ENCODE data around the gene RTCA. TPM values are rescaled to one million over a fixed set of nuclear protein-coding genes. Genes with fewer than 3 reads are reported as not detected.

The RTCA gene
- total RNA-seq, 1 experiment from 2014 or later, result 33.6 TPM

DNA sequence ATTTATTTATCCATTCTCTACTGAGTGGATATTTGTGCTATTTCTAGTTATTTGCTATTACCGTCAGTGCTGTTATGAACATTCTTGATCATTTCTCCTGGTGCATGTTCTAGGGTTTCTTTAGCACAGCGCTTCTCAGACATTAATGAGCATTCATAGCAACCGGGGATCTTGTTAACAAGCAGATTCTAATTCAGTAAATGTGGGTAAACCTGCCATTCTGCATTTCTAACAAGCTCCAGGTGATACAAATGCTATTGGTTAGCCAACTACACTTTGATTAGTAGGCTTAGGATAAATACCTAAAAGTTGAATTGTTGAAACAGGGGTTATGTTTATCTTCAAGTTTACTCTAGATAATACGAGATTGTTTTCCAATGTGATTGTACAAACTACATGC lies 13.1 kb upstream of the RTCA start:
- Histone ChIP-seq H4K91ac (ENCODE audit: insufficient read length, low read depth, low read length) (no peak overlapping the region), H2AK5ac (ENCODE audit: insufficient read length, low read length) (no peak overlapping the region), H2BK15ac (ENCODE audit: low read depth, low read length) (no peak overlapping the region), H3K23me2 (ENCODE audit: insufficient read length, low read depth, low read length, poor library complexity, severe bottlenecking) (peaks cover 9% of the 10 kb centered on the region), H3K9ac (ENCODE audit: extremely low read depth, insufficient read length, low read length) (no peak overlapping the region), H3K27ac (ENCODE audit: insufficient read length, low read depth, low read length) (no peak overlapping the region), H2BK12ac (ENCODE audit: insufficient read length, low read depth, low read length) (no peak overlapping the region), H3K14ac (ENCODE audit: insufficient read depth, low read length) (no peak overlapping the region), H2AFZ (ENCODE audit: low read length) (no peak overlapping the region), H3K4me1 (ENCODE audit: insufficient read depth, low read length) (no peaks in the 10 kb centered on the region; the same call in 1 of the 2 replicates), H2BK20ac (ENCODE audit: low read depth, low read length, poor library complexity, severe bottlenecking) (no peak overlapping the region), H3K18ac (ENCODE audit: insufficient read length, low read depth, low read length) (no peak overlapping the region), H3K4ac (ENCODE audit: low read depth, low read length) (no peak overlapping the region), H3K23ac (ENCODE audit: insufficient read length, low read depth, low read length) (no peak overlapping the region), H3K27me3 (ENCODE audit: insufficient read depth, low read length) (no peaks in the 10 kb centered on the region), H4K5ac (ENCODE audit: insufficient read length, low read depth, low read length) (no peak overlapping the region), H3K79me1 (ENCODE audit: insufficient read depth, low read depth, low read length, poor library complexity, severe bottlenecking) (peaks cover 4% of the 10 kb centered on the region), H4K20me1 (ENCODE audit: control insufficient read depth, insufficient read depth, insufficient read length) (no peaks in the 10 kb centered on the region), H2BK120ac (ENCODE audit: low read depth, low read length, poor library complexity, severe bottlenecking) (no peak overlapping the region), H3K79me2 (ENCODE audit: insufficient read depth, low read length) (peaks cover 5% of the 10 kb centered on the region; the same call in 1 of the 2 replicates), H3T11ph (ENCODE audit: low read length) (no peak overlapping the region), H2BK5ac (ENCODE audit: insufficient read length, low read length) (no peak overlapping the region), H3K9me3 (ENCODE audit: control insufficient read depth, low read depth, low read length) (no peaks in the 10 kb centered on the region), H3K4me2 (ENCODE audit: insufficient read depth, insufficient read length, low read length) (no peak overlapping the region), H3K56ac (ENCODE audit: insufficient read length, low read depth, low read length) (no peak overlapping the region), H4K8ac (replicated peaks; ENCODE audit: insufficient read length, low read depth, low read length) (no peak overlapping the region)
- no peak for DNase-seq
- H3K4me3 Mint-ChIP-seq, result no peak overlapping the region
- H3K27ac Mint-ChIP-seq, result no peak overlapping the region
- H3K4me1 Mint-ChIP-seq, result peaks cover 4 to 7% of the 10 kb centered on the region in 2 experiments
- H3K36me3 Mint-ChIP-seq (ENCODE audit: insufficient read depth in 1 of 3, low read depth in 3 of 3), result no peaks in the 10 kb centered on the region
- WGBS (ENCODE audit: extremely low coverage, insufficient read length, low lambda C conversion rate), result no CpG with 5 or more reads among the region's 4 CpGs
- TF ChIP-seq, protein P1, sequence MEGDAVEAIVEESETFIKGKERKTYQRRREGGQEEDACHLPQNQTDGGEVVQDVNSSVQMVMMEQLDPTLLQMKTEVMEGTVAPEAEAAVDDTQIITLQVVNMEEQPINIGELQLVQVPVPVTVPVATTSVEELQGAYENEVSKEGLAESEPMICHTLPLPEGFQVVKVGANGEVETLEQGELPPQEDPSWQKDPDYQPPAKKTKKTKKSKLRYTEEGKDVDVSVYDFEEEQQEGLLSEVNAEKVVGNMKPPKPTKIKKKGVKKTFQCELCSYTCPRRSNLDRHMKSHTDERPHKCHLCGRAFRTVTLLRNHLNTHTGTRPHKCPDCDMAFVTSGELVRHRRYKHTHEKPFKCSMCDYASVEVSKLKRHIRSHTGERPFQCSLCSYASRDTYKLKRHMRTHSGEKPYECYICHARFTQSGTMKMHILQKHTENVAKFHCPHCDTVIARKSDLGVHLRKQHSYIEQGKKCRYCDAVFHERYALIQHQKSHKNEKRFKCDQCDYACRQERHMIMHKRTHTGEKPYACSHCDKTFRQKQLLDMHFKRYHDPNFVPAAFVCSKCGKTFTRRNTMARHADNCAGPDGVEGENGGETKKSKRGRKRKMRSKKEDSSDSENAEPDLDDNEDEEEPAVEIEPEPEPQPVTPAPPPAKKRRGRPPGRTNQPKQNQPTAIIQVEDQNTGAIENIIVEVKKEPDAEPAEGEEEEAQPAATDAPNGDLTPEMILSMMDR (conservative IDR thresholded peaks at IDR 0.05), result no peak
- no peaks in the 10 kb centered on the region for H3K27me3 Mint-ChIP-seq (ENCODE audit: low read depth)
- no peaks in the 10 kb centered on the region for H3K9me3 Mint-ChIP-seq
